NCI-H2081 treated with DMSO at 0.1 percent for 48 hours (cell line): ENCODE results near the gene MBL2.

Experiments
- DNase-seq: peaks from one replicate; lab custom pipeline; 2025; lab: John Stamatoyannopoulos, UW

The MBL2 gene

GRCh38 chr10:52771534-52772445, 794 bp downstream of the MBL2 start:
- no peak for DNase-seq

- no peak for DNase-seq
These were observed 1.7 kb downstream of the MBL2 start for GRCh38 chr10:52770904-52771303.

GRCh38 chr10:52769966-52770365, 2.6 kb downstream of the MBL2 start:
- DNase-seq = no peak

- DNase-seq = no peak
These were observed 4.5 kb downstream of the MBL2 start for GRCh38 chr10:52768001-52768532.

GRCh38 chr10:52762088-52762487, 10.5 kb downstream of the MBL2 start:
- no peak for DNase-seq

GRCh38 chr10:52759154-52759553, 13.4 kb downstream of the MBL2 start:
- no peak for DNase-seq

GRCh38 chr10:52758406-52758805, 14.2 kb downstream of the MBL2 start:
- DNase-seq = no peak

GRCh38 chr10:52757773-52758172, 14.8 kb downstream of the MBL2 start:
- DNase-seq = no peak

- no peak for DNase-seq
These were observed 15.6 kb downstream of the MBL2 start for GRCh38 chr10:52756966-52757365.

- DNase-seq = no peak
These were observed 16.3 kb downstream of the MBL2 start for GRCh38 chr10:52756295-52756694.

GRCh38 chr10:52755297-52756062, 17.1 kb downstream of the MBL2 start:
- DNase-seq = no peak

GRCh38 chr10:52752801-52753445, 19.7 kb downstream of the MBL2 start:
- DNase-seq = no peak

GRCh38 chr10:52752261-52752660, 20.3 kb downstream of the MBL2 start:
- DNase-seq = no peak

- DNase-seq = no peak
These were observed 21.2 kb downstream of the MBL2 start for GRCh38 chr10:52751337-52751736.

- no peak for DNase-seq
These were observed 22.0 kb downstream of the MBL2 start for GRCh38 chr10:52750629-52751028.

GRCh38 chr10:52747694-52748093, 24.9 kb downstream of the MBL2 start:
- DNase-seq = no peak

GRCh38 chr10:52746169-52746568, 26.4 kb downstream of the MBL2 start:
- no peak for DNase-seq

GRCh38 chr10:52744057-52744805, 28.4 kb downstream of the MBL2 start:
- no peak for DNase-seq

- DNase-seq = no peak
These were observed 29.9 kb downstream of the MBL2 start for GRCh38 chr10:52742731-52743130.

- DNase-seq = no peak
These were observed 30.7 kb downstream of the MBL2 start for GRCh38 chr10:52741851-52742250.

GRCh38 chr10:52740913-52741675, 31.5 kb downstream of the MBL2 start:
- no peak for DNase-seq
